WTC11 (cell line): ENCODE results near the gene HPS3.
A peak's percentile ranks its signal among the peaks of the same experiment; 100 is the strongest.

Experiments used
- ETV6 ChIP-seq: sonication (generic); formaldehyde crosslinking; IDR thresholded peaks from 2 replicates; pipeline ENCODE4 v1.8.1; 2022; ENCODE audit warnings: mild to moderate bottlenecking, missing genetic modification reagents
- JAZF1 ChIP-seq: fragments of 250-450 bp; sonication (Bioruptor Pico); IDR thresholded peaks from 2 replicates; pipeline ENCODE4 v1.9.0; 2021; ENCODE audit warnings: moderate library complexity, mild to moderate bottlenecking, inconsistent platforms
- NR2C2 ChIP-seq: sonication (generic); formaldehyde crosslinking; IDR thresholded peaks from 2 replicates; pipeline ENCODE4 v1.8.0; 2022; ENCODE audit warnings: mild to moderate bottlenecking, missing genetic modification reagents
- NR3C1 ChIP-seq: sonication (generic); formaldehyde crosslinking; conservative IDR thresholded peaks from 2 replicates; pipeline ENCODE4 v1.8.1; 2023; ENCODE audit warnings: low read depth, mild to moderate bottlenecking, missing genetic modification reagents
- SMAD4 ChIP-seq: sonication (generic); formaldehyde crosslinking; IDR thresholded peaks from 2 replicates; pipeline ENCODE4 v1.8.0; 2022; ENCODE audit warnings: mild to moderate bottlenecking, missing genetic modification reagents
- ZBTB21 ChIP-seq: sonication (generic); formaldehyde crosslinking; IDR thresholded peaks from 2 replicates; pipeline ENCODE4 v1.8.1; 2023; ENCODE audit warnings: mild to moderate bottlenecking, missing genetic modification reagents, borderline replicate concordance
- ZNF263 ChIP-seq: sonication (generic); formaldehyde crosslinking; IDR thresholded peaks from 2 replicates; pipeline ENCODE4 v1.8.1; 2022; ENCODE audit warnings: low read depth, mild to moderate bottlenecking, moderate library complexity, missing genetic modification reagents
- TF ChIP-seq, protein P1 (sequence below): fragments of 200-600 bp; IDR thresholded peaks from 2 replicates; pipeline ENCODE4 v1.8.0; 2022; ENCODE audit warnings: antibody characterized with exemption
- TF ChIP-seq, protein P2 (sequence below): fragments of 250-450 bp; sonication (Bioruptor Pico); IDR thresholded peaks from 2 replicates; pipeline ENCODE4 v1.9.0; 2021; ENCODE audit warnings: mild to moderate bottlenecking
- TF ChIP-seq, protein P3 (sequence below): sonication (generic); formaldehyde crosslinking; IDR thresholded peaks from 2 replicates; pipeline ENCODE4 v1.8.0; 2022; ENCODE audit warnings: missing genetic modification reagents
- TF ChIP-seq, protein P4 (sequence below): sonication (generic); formaldehyde crosslinking; IDR thresholded peaks from 2 replicates; pipeline ENCODE4 v1.8.0; 2022; ENCODE audit warnings: mild to moderate bottlenecking, missing genetic modification reagents
- TF ChIP-seq, protein P5 (sequence below): sonication (generic); formaldehyde crosslinking; IDR thresholded peaks from 2 replicates; pipeline ENCODE4 v1.8.1; 2023; ENCODE audit warnings: mild to moderate bottlenecking, missing genetic modification reagents, borderline replicate concordance

DNA sequence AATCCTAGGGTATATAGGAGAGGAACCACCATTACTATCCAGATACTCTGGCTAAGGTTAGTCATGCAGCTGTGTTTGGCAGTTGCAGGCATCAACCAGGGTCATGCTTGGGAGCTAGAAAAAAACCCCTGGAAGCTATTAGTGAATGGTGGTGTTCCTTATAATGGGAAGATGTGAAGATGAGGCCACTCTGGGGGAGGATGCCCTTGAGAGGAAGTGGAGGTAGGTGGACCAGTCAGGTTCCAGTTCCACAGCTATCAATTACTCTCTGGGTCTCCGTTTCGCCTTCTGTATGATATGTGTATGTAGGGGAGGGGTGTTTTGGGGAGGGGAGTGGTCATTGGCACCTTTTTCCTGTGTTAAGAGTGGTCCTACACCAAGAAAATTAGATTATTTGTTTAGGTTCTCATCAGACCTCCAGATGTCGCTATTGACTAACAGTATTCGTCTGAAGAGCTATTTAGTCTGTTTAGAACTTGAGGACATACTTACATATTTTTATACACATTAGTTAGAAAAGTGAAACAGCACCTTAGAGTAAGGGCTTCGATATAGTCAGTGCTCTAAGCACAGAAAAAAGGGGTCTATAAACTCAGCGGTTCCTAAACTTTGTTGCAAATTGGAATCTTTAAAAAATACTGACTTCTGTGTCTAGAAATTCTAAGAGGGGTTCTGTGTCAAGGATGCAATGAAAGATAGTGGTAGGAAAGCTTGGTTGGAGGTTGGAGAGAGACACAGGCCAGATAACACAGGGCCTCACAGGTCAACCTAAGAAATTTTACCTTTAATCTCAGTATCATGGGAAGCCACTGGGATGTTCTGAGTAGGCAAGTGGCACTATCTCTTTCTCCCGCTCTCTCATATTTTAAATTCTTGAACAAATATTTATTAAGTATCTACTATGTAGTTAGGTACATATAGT is 9.1 kb upstream of the HPS3 start:
- TF ChIP-seq ETV6, result no peak
- TF ChIP-seq, protein P1, sequence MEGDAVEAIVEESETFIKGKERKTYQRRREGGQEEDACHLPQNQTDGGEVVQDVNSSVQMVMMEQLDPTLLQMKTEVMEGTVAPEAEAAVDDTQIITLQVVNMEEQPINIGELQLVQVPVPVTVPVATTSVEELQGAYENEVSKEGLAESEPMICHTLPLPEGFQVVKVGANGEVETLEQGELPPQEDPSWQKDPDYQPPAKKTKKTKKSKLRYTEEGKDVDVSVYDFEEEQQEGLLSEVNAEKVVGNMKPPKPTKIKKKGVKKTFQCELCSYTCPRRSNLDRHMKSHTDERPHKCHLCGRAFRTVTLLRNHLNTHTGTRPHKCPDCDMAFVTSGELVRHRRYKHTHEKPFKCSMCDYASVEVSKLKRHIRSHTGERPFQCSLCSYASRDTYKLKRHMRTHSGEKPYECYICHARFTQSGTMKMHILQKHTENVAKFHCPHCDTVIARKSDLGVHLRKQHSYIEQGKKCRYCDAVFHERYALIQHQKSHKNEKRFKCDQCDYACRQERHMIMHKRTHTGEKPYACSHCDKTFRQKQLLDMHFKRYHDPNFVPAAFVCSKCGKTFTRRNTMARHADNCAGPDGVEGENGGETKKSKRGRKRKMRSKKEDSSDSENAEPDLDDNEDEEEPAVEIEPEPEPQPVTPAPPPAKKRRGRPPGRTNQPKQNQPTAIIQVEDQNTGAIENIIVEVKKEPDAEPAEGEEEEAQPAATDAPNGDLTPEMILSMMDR, result peak; percentile 49; the same call in 1 of the 2 replicates
- TF ChIP-seq, protein P2, sequence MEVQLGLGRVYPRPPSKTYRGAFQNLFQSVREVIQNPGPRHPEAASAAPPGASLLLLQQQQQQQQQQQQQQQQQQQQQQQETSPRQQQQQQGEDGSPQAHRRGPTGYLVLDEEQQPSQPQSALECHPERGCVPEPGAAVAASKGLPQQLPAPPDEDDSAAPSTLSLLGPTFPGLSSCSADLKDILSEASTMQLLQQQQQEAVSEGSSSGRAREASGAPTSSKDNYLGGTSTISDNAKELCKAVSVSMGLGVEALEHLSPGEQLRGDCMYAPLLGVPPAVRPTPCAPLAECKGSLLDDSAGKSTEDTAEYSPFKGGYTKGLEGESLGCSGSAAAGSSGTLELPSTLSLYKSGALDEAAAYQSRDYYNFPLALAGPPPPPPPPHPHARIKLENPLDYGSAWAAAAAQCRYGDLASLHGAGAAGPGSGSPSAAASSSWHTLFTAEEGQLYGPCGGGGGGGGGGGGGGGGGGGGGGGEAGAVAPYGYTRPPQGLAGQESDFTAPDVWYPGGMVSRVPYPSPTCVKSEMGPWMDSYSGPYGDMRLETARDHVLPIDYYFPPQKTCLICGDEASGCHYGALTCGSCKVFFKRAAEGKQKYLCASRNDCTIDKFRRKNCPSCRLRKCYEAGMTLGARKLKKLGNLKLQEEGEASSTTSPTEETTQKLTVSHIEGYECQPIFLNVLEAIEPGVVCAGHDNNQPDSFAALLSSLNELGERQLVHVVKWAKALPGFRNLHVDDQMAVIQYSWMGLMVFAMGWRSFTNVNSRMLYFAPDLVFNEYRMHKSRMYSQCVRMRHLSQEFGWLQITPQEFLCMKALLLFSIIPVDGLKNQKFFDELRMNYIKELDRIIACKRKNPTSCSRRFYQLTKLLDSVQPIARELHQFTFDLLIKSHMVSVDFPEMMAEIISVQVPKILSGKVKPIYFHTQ (CRISPR knock-in tag), result no peak
- no peak for TF ChIP-seq NR3C1 (CRISPR knock-in tag)
- no peak for TF ChIP-seq NR2C2 (CRISPR knock-in tag)
- TF ChIP-seq, protein P3, sequence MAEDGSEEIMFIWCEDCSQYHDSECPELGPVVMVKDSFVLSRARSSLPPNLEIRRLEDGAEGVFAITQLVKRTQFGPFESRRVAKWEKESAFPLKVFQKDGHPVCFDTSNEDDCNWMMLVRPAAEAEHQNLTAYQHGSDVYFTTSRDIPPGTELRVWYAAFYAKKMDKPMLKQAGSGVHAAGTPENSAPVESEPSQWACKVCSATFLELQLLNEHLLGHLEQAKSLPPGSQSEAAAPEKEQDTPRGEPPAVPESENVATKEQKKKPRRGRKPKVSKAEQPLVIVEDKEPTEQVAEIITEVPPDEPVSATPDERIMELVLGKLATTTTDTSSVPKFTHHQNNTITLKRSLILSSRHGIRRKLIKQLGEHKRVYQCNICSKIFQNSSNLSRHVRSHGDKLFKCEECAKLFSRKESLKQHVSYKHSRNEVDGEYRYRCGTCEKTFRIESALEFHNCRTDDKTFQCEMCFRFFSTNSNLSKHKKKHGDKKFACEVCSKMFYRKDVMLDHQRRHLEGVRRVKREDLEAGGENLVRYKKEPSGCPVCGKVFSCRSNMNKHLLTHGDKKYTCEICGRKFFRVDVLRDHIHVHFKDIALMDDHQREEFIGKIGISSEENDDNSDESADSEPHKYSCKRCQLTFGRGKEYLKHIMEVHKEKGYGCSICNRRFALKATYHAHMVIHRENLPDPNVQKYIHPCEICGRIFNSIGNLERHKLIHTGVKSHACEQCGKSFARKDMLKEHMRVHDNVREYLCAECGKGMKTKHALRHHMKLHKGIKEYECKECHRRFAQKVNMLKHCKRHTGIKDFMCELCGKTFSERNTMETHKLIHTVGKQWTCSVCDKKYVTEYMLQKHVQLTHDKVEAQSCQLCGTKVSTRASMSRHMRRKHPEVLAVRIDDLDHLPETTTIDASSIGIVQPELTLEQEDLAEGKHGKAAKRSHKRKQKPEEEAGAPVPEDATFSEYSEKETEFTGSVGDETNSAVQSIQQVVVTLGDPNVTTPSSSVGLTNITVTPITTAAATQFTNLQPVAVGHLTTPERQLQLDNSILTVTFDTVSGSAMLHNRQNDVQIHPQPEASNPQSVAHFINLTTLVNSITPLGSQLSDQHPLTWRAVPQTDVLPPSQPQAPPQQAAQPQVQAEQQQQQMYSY (CRISPR knock-in tag), result no peak
- TF ChIP-seq ZBTB21 (CRISPR knock-in tag), result no peak
- TF ChIP-seq, protein P4, sequence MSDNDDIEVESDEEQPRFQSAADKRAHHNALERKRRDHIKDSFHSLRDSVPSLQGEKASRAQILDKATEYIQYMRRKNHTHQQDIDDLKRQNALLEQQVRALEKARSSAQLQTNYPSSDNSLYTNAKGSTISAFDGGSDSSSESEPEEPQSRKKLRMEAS (CRISPR knock-in tag), result no peak
- no peak for TF ChIP-seq ZNF263 (CRISPR knock-in tag)
- TF ChIP-seq SMAD4, result no peak
- TF ChIP-seq, protein P5, sequence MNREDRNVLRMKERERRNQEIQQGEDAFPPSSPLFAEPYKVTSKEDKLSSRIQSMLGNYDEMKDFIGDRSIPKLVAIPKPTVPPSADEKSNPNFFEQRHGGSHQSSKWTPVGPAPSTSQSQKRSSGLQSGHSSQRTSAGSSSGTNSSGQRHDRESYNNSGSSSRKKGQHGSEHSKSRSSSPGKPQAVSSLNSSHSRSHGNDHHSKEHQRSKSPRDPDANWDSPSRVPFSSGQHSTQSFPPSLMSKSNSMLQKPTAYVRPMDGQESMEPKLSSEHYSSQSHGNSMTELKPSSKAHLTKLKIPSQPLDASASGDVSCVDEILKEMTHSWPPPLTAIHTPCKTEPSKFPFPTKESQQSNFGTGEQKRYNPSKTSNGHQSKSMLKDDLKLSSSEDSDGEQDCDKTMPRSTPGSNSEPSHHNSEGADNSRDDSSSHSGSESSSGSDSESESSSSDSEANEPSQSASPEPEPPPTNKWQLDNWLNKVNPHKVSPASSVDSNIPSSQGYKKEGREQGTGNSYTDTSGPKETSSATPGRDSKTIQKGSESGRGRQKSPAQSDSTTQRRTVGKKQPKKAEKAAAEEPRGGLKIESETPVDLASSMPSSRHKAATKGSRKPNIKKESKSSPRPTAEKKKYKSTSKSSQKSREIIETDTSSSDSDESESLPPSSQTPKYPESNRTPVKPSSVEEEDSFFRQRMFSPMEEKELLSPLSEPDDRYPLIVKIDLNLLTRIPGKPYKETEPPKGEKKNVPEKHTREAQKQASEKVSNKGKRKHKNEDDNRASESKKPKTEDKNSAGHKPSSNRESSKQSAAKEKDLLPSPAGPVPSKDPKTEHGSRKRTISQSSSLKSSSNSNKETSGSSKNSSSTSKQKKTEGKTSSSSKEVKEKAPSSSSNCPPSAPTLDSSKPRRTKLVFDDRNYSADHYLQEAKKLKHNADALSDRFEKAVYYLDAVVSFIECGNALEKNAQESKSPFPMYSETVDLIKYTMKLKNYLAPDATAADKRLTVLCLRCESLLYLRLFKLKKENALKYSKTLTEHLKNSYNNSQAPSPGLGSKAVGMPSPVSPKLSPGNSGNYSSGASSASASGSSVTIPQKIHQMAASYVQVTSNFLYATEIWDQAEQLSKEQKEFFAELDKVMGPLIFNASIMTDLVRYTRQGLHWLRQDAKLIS (CRISPR knock-in tag), result no peak
- TF ChIP-seq JAZF1, result no peak
